Measurements from ENCODE around the gene ASTN1.

GRCh38 chr1:176857632-176858031 lies 306.9 kb downstream of the ASTN1 start:
- TF ChIP-seq TAF1 (IDR thresholded peaks at IDR 0.05; ENCODE audit: low read depth, low read length) (no peak), POLR2A (IDR thresholded peaks at IDR 0.05; ENCODE audit: low read depth, low read length) (no peak), POLR2AphosphoS5 (IDR thresholded peaks at IDR 0.05; ENCODE audit: low read depth, low read length) (no peak), PAX5 (IDR thresholded peaks at IDR 0.05; ENCODE audit: insufficient read depth, low read length, severe bottlenecking) (no peak), SPI1 (IDR thresholded peaks at IDR 0.05; ENCODE audit: low read depth, low read length) (no peak), POU2F2 (IDR thresholded peaks at IDR 0.05; ENCODE audit: low read depth, low read length) (no peak)

Measured in GM12891 (cell line).